Calu3 (cell line): ENCODE measurements around the gene PCED1B. TPM values are rescaled to one million over a fixed set of nuclear protein-coding genes. Genes with fewer than 3 reads are reported as not detected.

Experiments
- BruUV-seq: library from RNA; stranded (reverse); fragments of 400-500 nt; replicated peaks from 2 replicates; lab custom pipeline; 2021; lab: Mats Ljungman, UMichigan
- CTCF ChIA-PET: fragments of 300-600 bp; sonication (Branson Sonifier 250); formaldehyde crosslinking; loops from one replicate; lab custom pipeline; 2022; ENCODE audit warnings: antibody characterized with exemption; lab: Charles Lee
- DNase-seq: peaks from one replicate; pipeline ENCODE4 v3.0.0; 2022
- H3K27ac Mint-ChIP-seq: one replicate; pipeline ENCODE4 v1.8.0; 2022; ENCODE audit warnings: mixed read lengths; ENCODE audit not compliant: unreplicated experiment
- H3K27me3 Mint-ChIP-seq: one replicate; pipeline ENCODE4 v1.8.0; 2022; ENCODE audit warnings: mixed read lengths; ENCODE audit not compliant: unreplicated experiment
- H3K36me3 Mint-ChIP-seq: one replicate; pipeline ENCODE4 v1.8.0; 2022; ENCODE audit warnings: mild to moderate bottlenecking, moderate library complexity, mixed read lengths; ENCODE audit not compliant: insufficient read depth, unreplicated experiment
- H3K4me1 Mint-ChIP-seq: one replicate; pipeline ENCODE4 v1.8.0; 2022; ENCODE audit warnings: mild to moderate bottlenecking, low read depth, mixed read lengths; ENCODE audit not compliant: unreplicated experiment
- H3K4me3 Mint-ChIP-seq: one replicate; pipeline ENCODE4 v1.8.0; 2022; ENCODE audit warnings: mild to moderate bottlenecking, low read depth, moderate library complexity, mixed read lengths; ENCODE audit not compliant: unreplicated experiment
- H3K9me3 Mint-ChIP-seq: one replicate; pipeline ENCODE4 v1.8.0; 2022; ENCODE audit warnings: low read depth, mixed read lengths; ENCODE audit not compliant: unreplicated experiment
- intact Hi-C: fragments of 100-400 bp; cut with micrococcal nuclease; formaldehyde crosslinking; loops from one replicate; pipeline ENCODE4 v1.10.0; 2022; ENCODE audit not compliant: unreplicated experiment
- total RNA-seq: library from RNA; stranded (reverse); gene quantifications from 2 replicates; pipeline ENCODE4 v1.2.3, GENCODE V29; 2022
- TF ChIP-seq, protein P1 (sequence below): fragments of 200-600 bp; IDR thresholded peaks from one replicate; pipeline ENCODE4 v1.8.0; 2022; ENCODE audit warnings: antibody characterized with exemption; ENCODE audit not compliant: unreplicated experiment

The PCED1B gene
- total RNA-seq, 1 experiment from 2014 or later: 4.1 TPM

GRCh38 chr12:47268501-47269454, 189.4 kb downstream of the PCED1B start:
- Mint-ChIP-seq H3K36me3 (peaks cover 9% of the 10 kb centered on the region), H3K27me3 (no peaks in the 10 kb centered on the region), H3K9me3 (peaks cover 2% of the 10 kb centered on the region), H3K4me3 (no peak overlapping the region), H3K4me1 (peaks cover 51% of the 10 kb centered on the region), H3K27ac (peak overlapping the region; percentile 100)
- TF ChIP-seq, protein P1, sequence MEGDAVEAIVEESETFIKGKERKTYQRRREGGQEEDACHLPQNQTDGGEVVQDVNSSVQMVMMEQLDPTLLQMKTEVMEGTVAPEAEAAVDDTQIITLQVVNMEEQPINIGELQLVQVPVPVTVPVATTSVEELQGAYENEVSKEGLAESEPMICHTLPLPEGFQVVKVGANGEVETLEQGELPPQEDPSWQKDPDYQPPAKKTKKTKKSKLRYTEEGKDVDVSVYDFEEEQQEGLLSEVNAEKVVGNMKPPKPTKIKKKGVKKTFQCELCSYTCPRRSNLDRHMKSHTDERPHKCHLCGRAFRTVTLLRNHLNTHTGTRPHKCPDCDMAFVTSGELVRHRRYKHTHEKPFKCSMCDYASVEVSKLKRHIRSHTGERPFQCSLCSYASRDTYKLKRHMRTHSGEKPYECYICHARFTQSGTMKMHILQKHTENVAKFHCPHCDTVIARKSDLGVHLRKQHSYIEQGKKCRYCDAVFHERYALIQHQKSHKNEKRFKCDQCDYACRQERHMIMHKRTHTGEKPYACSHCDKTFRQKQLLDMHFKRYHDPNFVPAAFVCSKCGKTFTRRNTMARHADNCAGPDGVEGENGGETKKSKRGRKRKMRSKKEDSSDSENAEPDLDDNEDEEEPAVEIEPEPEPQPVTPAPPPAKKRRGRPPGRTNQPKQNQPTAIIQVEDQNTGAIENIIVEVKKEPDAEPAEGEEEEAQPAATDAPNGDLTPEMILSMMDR: no peak
- no peak for DNase-seq
- CTCF ChIA-PET: no interaction called here
- BruUV-seq: no TSS peak
- intact Hi-C loops: no loop called here

GRCh38 chr12:47269916-47270315, 190.5 kb downstream of the PCED1B start:
- Mint-ChIP-seq H3K9me3 (peaks cover 2% of the 10 kb centered on the region), H3K4me3 (no peak overlapping the region), H3K4me1 (peaks cover 56% of the 10 kb centered on the region), H3K27me3 (no peaks in the 10 kb centered on the region), H3K36me3 (peaks cover 9% of the 10 kb centered on the region), H3K27ac (peak overlapping the region; percentile 100)
- intact Hi-C loops: loop anchor here (2.0 kb wide), 2 partner anchors 79 to 187 kb away; no protein-coding TSS in a partner anchor
- TF ChIP-seq, protein P1: no peak
- BruUV-seq: no TSS peak
- no peak for DNase-seq
- CTCF ChIA-PET: interaction anchor here (0.8 kb wide), 1 partner anchor 190 kb away, joined by 3 read pairs; the partner anchor contains the start of genes AMIGO2 and PCED1B

DNA sequence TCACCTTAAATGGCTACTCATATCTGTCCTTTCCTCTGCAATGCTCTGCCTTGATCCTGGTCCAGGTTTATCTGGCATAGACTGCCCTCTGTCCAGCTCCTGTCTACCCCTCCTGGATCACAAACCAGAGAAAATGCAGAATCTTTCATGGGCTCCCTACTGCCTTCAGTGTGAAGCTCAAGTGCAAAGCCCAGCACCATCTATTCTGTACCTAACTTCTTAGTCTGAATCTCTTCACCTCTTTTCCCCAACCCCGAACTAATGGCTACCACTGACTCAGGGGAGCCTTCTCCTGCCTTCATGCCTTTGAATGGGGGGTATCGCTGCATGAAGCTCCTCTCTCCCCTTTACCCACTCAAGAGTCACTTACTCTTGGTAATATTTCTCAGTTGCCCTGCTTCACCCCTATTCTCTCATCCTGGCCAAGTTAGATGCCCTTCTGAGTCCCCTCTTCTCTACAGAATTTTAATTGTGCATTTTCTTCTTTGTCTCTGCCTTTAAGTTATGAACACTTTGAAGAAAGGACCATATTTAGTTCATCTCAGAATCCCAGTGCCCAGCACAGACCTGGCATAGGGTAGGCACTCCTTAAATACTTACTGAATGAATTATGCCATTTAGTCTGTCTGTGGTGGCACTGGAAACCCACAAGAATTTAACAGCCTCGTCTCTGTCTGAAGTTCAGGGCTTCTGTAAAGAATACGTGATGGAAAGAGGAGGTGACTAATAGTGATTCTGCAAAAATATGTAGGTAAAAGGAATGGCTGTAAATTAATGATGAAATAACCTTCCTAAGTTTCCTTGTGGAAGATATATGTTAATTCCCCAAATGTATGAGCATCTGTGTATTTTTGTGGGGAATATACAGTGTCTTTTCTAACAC, 191.6 kb downstream of the PCED1B start:
- peaks cover 60% of the 10 kb centered on the region for H3K4me1 Mint-ChIP-seq
- peak overlapping the region; percentile 100 for H3K27ac Mint-ChIP-seq
- intact Hi-C loops: loop anchor here (2.0 kb wide), 2 partner anchors 80 to 188 kb away; no protein-coding TSS in a partner anchor
- peaks cover 9% of the 10 kb centered on the region for H3K36me3 Mint-ChIP-seq
- TSS peak; percentile 65 for BruUV-seq
- H3K4me3 Mint-ChIP-seq: peak overlapping the region; percentile 47
- no peaks in the 10 kb centered on the region for H3K27me3 Mint-ChIP-seq
- CTCF ChIA-PET: interaction anchor here (0.8 to 1.4 kb wide), 3 partner anchors 37 to 200 kb away, joined by 3 read pairs; partner anchors contain the start of genes AMIGO2 and PCED1B
- TF ChIP-seq, protein P1: no peak
- DNase-seq: peak; percentile 53
- no peaks in the 10 kb centered on the region for H3K9me3 Mint-ChIP-seq

- Mint-ChIP-seq H3K4me1 (peaks cover 66% of the 10 kb centered on the region), H3K27me3 (no peaks in the 10 kb centered on the region), H3K9me3 (no peaks in the 10 kb centered on the region), H3K27ac (peak overlapping the region; percentile 100), H3K4me3 (no peak overlapping the region), H3K36me3 (peaks cover 16% of the 10 kb centered on the region)
- no TSS peak for BruUV-seq
- intact Hi-C loops: loop anchor here (2.0 kb wide), 2 partner anchors 81 to 189 kb away; no protein-coding TSS in a partner anchor
- DNase-seq: no peak
- TF ChIP-seq, protein P1: no peak
- CTCF ChIA-PET: interaction anchor here (1.4 kb wide), 1 partner anchor 201 kb away, joined by 3 read pairs; no protein-coding TSS in a partner anchor
Observed at GRCh38 chr12:47271800-47272239, 192.4 kb downstream of the PCED1B start.
